Body of pancreas (tissue), 4 donors: Measurements from ENCODE around the gene UBAC2. TPM values are rescaled to one million over a fixed set of nuclear protein-coding genes. Genes with fewer than 3 reads are reported as not detected.

Experiments used
- ATAC-seq: fragments of 150-250 bp; one replicate; pipeline ENCODE4 v1.9.1; 2016
- DNase-seq, 4 donors: peaks; one replicate each; pipeline ENCODE4 v3.0.0-alpha.2; 2019
- H3K27ac ChIP-seq, 4 donors: fragments of 200-600 bp; sonication (generic); 1 replicate in 3 of 4; 2 replicates in 1 of 4; pipeline versions ENCODE4 v1.5.1 to v1.6.1; 2016 to 2019; ENCODE audit warnings: mild to moderate bottlenecking in 1 of 4, mixed read lengths in 1 of 4, moderate library complexity in 1 of 4
- H3K27me3 ChIP-seq, 2 donors: fragments of 200-600 bp; sonication (generic); one replicate each; pipeline ENCODE4 v1.6.0; 2016; ENCODE audit warnings: mild to moderate bottlenecking in 1 of 2
- H3K36me3 ChIP-seq, 2 donors: fragments of 200-600 bp; sonication (generic); replicated peaks in 1 of 2; 2 replicates each; pipeline ENCODE4 v1.5.1; 2016; ENCODE audit warnings: low read depth in 2 of 2; ENCODE audit not compliant: insufficient read depth in 1 of 2
- H3K4me1 ChIP-seq: fragments of 200-600 bp; sonication (generic); one replicate; pipeline ENCODE4 v1.6.0; 2016
- H3K4me3 ChIP-seq, 2 donors: fragments of 200-600 bp; sonication (generic); 1 replicate in 1 of 2; 2 replicates in 1 of 2; pipeline ENCODE4 v1.5.1; 2016 to 2019
- H3K9me3 ChIP-seq, 3 donors: fragments of 200-600 bp; sonication (generic); 1 replicate in 2 of 3; 2 replicates in 1 of 3; pipeline ENCODE4 v1.5.1; 2016
- CTCF ChIP-seq, 7 experiments: fragments of 450-650 bp in 4 of 7; fragments of 200-600 bp in 3 of 7; sonication (generic) in 3 of 7; IDR thresholded peaks; one replicate each; pipeline ENCODE4 v1.5.1; 2016 to 2019; ENCODE audit warnings: antibody characterized with exemption in 7 of 7
- POLR2A ChIP-seq, 3 donors: fragments of 450-650 bp; IDR thresholded peaks; one replicate each; pipeline ENCODE4 v1.6.1; 2016; ENCODE audit warnings: antibody characterized with exemption in 3 of 3, mild to moderate bottlenecking in 2 of 3
- WGBS, 2 donors: methylation state at CpG; one replicate each; pipeline ENCODE4 v1.1.5; 2017; 5-methylcytosine and 5-hydroxymethylcytosine counted together
- intact Hi-C: fragments of 100-400 bp; cut with DNase I; formaldehyde crosslinking; loops from one replicate; pipeline ENCODE4 v1.15.1; 2023
- total RNA-seq, 2 donors: library from RNA; depleted of rRNA; stranded (reverse); fragments of >200 nt; gene quantifications; one replicate each; pipeline ENCODE4 v1.1.0, GENCODE V29; 2016

UBAC2 gene
- total RNA-seq, 2 donors from 2014 or later, result 21.4 to 27.2 TPM

GRCh38 chr13:99302637-99303505 lies 102.2 kb downstream of the UBAC2 start:
- Histone ChIP-seq H3K4me3 (no peak overlapping the region), H3K36me3 (no peaks in the 10 kb centered on the region), H3K27me3 (no peaks in the 10 kb centered on the region), H3K27ac (no peak overlapping the region), H3K9me3 (no peaks in the 10 kb centered on the region), H3K4me1 (peaks cover 4% of the 10 kb centered on the region)
- ATAC-seq, result no peak
- intact Hi-C loops, result no loop called here
- TF ChIP-seq POLR2A (IDR thresholded peaks at IDR 0.05) (no peak), CTCF (IDR thresholded peaks at IDR 0.05) (no peak)
- no peak for DNase-seq
- WGBS, 2 donors, result 87 to 98% methylated on average over 8 of the region's 8 CpGs

DNA sequence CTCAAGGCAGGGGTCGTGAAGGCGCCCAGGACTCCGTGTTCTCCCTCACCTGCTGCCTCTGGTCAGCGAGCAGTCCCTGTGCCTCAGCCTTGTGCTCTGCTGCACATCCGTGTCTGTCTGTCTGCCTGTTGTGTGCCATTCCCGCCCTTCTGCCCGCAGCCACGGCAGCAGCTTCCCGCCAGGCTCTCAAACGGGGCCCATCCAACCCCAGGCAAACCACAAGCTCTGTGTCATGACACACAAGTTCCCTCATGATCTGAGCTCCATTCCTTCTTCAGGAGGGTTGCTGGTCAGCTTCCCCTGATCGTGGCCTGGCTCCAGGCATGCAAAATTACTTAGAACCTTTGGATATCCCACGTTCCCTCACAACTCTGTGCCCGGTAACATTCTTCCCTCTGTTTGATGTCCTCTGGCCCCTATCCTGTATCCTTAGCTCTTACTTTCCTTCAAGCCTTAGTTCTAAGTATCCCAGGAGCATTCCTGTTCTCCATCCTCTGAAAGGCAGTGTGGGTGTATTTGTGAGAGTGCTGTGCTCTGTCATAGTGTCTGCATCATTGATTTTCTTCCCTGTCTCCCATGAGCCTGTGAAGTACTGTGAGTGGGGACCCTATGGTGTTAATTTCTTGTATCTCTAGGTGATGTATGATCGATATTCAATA lies 103.3 kb downstream of the UBAC2 start:
- Histone ChIP-seq H3K27me3 (no peaks in the 10 kb centered on the region), H3K27ac (peak overlapping the region in 1 of 4 donors; percentile 55), H3K4me3 (no peak overlapping the region), H3K36me3 (no peaks in the 10 kb centered on the region), H3K4me1 (peaks cover 8% of the 10 kb centered on the region), H3K9me3 (no peaks in the 10 kb centered on the region)
- ATAC-seq (no peak), DNase-seq (peak in 2 of 4 donors; percentile 17 to 55)
- intact Hi-C loops, result no loop called here
- no peak for TF ChIP-seq CTCF (IDR thresholded peaks at IDR 0.05)
- TF ChIP-seq POLR2A (IDR thresholded peaks at IDR 0.05), result peak in 1 of 3 donors; percentile 50
- WGBS, 2 donors, result 82 to 88% methylated on average over 14 of the region's 14 CpGs

DNA sequence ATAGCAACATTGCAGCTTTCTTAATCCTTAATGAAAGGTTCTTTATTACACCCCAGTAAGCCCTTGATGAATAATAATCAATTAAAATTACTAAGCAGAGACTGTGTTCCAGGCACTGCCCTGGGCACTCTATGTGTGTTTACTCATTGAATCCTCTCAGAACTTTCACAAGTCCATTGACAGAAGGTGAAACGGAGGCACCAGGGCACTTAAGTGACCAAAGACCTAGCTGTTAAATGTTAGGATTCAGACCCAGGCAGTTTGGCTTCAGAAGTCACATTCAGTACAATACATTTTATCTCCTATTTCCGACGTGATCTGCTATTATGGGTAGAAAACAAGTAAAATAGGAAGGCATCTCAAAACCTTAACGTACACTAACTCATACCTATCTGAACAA lies 103.9 kb downstream of the UBAC2 start:
- H3K4me3 ChIP-seq, result no peak overlapping the region
- 87 to 89% methylated on average over 4 of the region's 4 CpGs for WGBS, 2 donors
- no peak for ATAC-seq
- H3K4me1 ChIP-seq, result peaks cover 8% of the 10 kb centered on the region
- H3K27me3 ChIP-seq, result no peaks in the 10 kb centered on the region
- TF ChIP-seq POLR2A (IDR thresholded peaks at IDR 0.05) (no peak), CTCF (IDR thresholded peaks at IDR 0.05) (no peak)
- no peak for DNase-seq
- no peaks in the 10 kb centered on the region for H3K36me3 ChIP-seq
- peak overlapping the region in 1 of 4 donors; percentile 16 for H3K27ac ChIP-seq
- intact Hi-C loops, result no loop called here
- no peaks in the 10 kb centered on the region for H3K9me3 ChIP-seq

- H3K36me3 ChIP-seq, result no peaks in the 10 kb centered on the region
- intact Hi-C loops, result no loop called here
- H3K4me3 ChIP-seq, result no peak overlapping the region
- ATAC-seq (no peak), DNase-seq (no peak)
- TF ChIP-seq CTCF (IDR thresholded peaks at IDR 0.05), result no peak
- no peak for TF ChIP-seq POLR2A (IDR thresholded peaks at IDR 0.05)
- H3K9me3 ChIP-seq, result no peaks in the 10 kb centered on the region
- H3K27ac ChIP-seq, result peak overlapping the region in 1 of 4 donors; percentile 16
- WGBS, 2 donors, result 75 to 96% methylated on average over 5 of the region's 5 CpGs
- peaks cover 8% of the 10 kb centered on the region for H3K4me1 ChIP-seq
- no peaks in the 10 kb centered on the region for H3K27me3 ChIP-seq
Measured at GRCh38 chr13:99305158-99305557, 104.5 kb downstream of the UBAC2 start.
